HG02973 (cell line): ENCODE results near the gene SUGCT.

ENCODE experiments used
- ATAC-seq: cut with Tn5 transposase; IDR thresholded peaks from one replicate; pipeline ENCODE4 v1.9.1; 2021; ENCODE audit warnings: moderate library complexity; ENCODE audit not compliant: unreplicated experiment

SUGCT gene

DNA sequence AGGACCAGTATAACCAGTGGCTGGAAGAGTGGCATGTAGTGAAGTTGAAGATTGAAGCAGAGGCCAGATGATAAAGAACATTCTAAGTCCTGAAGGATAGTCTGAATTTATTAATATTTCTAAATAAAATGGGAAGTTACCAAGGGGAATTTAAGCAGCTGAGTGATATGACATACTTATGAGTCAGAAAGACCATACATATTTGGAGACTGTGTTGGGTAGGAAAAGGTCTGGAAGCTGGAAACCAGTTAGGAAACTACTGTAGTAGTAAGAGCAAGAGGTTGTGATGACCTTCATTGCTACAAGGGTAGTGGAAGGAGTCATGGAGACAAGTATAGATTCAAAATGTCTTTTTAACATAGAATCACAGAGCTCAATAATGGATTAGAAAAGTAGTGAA is 752.3 kb downstream of the SUGCT start:
- no peak for ATAC-seq

DNA sequence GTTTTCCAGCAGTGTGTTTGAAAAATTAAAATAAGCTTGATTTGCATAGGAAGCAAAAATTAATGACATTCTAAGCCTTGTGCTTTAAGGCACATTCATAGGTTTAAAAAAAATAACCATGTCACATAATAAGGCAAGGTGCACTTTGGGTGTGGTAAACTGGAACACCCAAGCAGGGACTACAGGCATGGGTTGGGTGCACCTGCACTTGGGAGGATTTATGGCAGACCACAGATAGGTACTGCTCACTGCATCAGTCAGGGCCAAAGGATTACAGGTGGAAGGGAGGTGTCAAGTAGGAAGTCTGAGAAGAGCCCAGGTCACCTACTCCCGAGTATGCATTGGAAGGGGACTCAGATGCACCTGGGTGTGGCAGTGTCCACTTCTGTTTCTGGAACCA is 753.7 kb downstream of the SUGCT start:
- no peak for ATAC-seq

DNA sequence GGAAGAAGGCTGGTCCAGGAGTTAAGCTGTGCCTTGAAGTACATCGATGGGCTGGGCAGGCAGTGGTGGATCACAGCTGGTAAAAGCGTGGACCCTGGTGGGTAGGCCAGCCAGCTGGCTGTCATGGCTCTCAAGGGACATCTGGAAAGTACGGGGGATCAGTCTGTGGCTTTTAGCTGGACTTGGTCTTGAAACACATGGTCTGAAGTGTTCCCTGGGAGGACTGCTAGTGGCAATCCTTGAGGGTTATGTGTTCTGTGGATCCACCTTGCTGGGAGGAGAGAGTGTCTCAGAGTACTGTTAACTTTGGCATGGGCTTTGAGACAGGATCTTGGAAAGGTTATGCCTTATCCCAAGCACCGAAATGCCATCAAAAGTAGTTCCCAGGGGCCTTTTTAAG is 754.3 kb downstream of the SUGCT start:
- ATAC-seq = no peak

DNA sequence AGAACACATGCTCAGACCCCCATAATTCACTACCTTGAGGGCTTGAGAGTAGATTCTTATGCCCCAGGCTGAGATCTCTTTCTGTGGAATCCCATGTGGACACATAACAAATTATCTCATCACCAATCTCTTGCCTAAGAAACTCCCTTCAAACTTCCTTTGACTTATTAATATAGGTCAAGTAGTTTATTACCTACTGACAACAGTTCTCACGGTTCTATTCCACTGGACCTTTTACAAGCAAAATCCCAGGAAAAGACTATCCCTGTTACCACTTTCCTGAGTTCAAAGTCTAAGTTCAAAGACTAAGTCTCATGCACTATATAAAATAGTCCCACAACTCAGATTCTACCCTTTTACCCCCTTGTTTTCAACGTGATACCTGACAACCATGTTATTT is 754.7 kb downstream of the SUGCT start:
- no peak for ATAC-seq

DNA sequence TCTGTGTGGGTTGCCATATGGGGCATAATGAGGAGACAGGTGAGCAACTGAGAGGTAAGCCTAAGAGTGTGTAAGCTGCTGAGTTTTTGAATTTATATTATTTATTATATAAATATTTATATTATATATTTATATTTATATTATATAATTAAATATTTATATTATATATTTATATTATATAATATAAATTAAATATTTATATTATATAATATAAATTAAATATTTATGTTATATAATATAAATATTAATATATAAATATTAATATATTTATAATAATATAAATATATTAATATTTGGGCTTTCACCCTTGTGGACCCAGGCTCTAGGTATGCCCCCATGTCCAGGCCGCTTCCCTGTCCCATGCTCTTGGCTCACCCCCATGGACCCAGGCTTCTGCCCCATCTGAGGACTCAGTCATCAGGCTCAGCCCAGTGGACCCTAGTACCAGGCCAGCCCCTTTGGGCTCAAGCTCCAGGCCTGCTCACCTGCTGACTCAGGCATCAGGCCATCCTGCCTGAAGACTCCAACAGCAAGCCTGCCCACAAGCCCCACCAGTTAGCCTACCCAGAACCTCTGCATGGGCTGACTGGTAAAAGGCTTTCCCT is 755.4 kb downstream of the SUGCT start:
- ATAC-seq = no peak

DNA sequence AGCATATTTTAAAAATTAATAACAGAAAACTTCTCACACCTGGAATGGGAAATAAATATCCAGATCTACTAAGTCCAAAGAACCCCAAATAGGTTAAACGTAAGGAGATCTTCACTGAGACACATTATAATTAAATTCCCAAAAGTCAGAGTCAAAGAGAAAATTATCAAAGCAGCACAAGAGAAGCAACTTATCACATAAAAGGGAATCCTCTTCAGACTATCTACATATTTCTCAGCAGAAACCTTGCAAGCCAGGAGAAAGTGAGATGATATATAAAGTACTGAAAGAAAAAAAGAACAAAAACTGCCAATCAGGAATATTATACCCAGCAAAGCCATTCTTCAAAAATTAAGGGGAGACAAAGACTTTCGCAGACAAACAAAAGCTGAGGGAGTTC is 756.4 kb downstream of the SUGCT start:
- no peak for ATAC-seq

DNA sequence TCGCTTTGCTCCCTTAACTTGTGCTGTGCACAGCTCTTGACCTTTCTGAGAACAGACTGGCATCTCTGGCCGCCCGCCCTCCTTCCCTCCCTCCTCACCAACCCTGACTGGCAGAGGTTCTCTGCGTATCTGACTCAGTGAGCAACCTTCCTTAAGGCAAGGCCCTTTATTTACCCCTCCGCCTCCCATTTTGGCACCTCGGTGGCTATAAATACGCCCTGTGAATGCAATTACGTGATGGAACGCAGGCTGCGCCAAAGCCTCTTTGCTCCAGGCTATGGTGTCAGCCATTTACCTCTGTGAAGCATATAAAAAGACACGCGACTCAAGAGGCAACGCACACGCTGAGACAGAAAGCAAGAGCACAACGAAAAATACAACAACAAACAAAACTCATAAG is 764.3 kb downstream of the SUGCT start:
- ATAC-seq = no peak

DNA sequence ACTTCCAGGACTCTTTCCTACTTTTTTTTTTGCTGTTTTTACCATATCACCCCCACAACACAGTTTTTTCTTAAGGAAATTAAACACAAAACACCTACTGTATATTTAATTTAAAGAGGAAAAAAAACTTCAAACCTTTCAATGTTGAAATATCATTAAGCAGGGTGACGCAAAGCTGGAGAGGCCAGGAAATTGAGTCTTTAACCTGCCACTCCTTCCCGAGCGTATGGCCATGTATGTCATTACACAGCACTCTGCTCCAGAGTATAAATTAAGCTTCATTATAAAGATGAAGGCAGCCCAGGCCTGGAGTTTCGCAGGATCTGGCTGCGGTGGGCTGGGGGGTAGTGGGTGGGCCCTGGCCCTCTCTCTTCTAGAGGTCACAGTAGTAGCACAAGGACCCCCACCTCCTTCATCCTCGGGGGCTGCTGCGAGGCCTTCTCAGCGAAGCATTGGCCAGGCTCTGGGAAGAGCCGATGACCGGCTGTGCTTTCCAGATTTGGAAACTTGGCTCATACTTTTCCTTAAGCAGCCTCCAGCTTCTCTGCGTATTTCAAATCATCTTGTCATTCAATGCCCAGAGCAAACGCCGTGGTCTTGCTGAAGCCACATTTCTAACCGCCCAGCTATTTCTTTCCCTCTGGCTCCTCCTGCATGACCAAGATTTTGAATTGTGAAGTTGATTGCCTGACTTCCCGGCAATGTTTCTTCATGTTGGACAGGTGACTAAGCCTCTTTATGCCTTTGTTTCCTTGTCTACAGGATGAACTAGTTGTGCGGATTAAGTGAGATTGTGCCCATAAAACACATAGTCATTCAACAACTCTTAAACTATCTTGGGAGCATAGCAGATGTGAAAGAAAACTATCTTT is 765.1 kb downstream of the SUGCT start:
- ATAC-seq = no peak

DNA sequence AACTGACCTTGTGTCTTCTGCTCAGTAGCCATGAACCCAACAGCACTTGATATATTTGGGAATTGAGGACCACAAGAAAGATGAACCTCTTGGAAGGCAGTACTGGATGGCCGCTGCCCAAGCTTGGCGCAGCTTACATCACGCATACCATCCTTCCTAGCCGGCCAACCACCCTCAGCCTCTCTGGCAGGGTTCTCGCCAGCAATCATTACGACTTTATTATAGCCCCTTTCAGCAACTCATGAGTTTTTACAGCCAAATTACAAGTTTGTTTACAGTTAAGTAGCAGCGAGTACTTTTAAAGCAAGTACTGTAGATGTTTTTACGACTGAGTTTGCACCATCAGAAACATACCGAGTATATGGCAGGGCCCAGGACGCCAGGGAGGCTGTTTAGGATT is 769.1 kb downstream of the SUGCT start:
- ATAC-seq = no peak

GRCh38 chr7:40907286-40907685 is 772.5 kb downstream of the SUGCT start:
- ATAC-seq = no peak

GRCh38 chr7:40909346-40909980 is 774.7 kb downstream of the SUGCT start:
- ATAC-seq = no peak
